Stimulated activated CD8-positive, alpha-beta memory T cell treated with anti-CD3 and anti-CD28 coated beads, Interleukin-4, amount 100 ng/mL, for 4 hours (primary cell): ENCODE measurements around the gene FAXDC2.
"Not testable (repeated sequence)": the region's sequence is repeated elsewhere in the genome, so short reads cannot be mapped to it uniquely, and the experiment has no call there.

Experiments used
- DNase-seq, 2 donors: peaks; one replicate each; pipeline ENCODE4 v3.0.0-alpha.2; 2020; ENCODE audit warnings: low read depth in 2 of 2, low spot score in 1 of 2

Gene FAXDC2

DNA sequence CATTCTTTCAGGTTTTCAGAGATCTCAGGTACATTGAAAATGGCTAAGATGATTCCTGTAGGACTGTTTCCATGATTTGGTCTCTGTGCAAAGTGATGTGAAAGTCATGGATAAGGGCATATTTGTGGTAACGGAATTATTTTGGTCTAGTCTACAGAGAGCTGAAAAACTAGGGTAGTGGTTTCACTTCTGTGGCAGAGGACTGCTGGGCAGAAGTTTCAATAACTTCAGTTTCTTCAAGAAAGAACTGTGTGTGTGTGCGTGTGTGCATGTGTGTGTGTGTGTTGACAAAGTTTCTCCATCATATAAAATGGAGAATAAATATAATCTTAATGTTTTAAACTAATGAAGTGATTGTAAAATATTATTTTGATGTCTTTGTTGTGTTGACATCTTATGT, 12.4 kb upstream of the FAXDC2 start:
- DNase-seq: no peak

GRCh38 chr5:154861946-154862345, 11.5 kb upstream of the FAXDC2 start:
- DNase-seq: no peak

DNA sequence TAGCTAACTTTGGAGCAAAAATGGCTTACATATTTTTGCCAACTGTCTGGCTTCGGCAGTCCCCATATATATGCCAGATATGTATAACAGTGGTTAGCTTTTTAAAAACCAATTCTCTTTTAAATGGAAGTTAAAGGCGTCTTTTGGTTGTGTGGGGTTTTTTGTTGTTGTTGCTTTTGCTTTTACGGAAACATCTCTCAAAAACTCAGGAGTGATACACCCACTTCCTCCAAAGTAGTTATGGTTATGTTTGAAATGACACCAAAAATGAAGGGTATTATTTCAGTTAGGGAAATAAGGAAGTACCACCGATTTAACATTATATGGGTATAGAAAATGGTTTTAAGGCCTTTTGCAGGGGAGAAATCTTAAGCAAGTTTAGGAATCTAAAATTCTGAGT, 10.4 kb upstream of the FAXDC2 start:
- DNase-seq: no peak

DNA sequence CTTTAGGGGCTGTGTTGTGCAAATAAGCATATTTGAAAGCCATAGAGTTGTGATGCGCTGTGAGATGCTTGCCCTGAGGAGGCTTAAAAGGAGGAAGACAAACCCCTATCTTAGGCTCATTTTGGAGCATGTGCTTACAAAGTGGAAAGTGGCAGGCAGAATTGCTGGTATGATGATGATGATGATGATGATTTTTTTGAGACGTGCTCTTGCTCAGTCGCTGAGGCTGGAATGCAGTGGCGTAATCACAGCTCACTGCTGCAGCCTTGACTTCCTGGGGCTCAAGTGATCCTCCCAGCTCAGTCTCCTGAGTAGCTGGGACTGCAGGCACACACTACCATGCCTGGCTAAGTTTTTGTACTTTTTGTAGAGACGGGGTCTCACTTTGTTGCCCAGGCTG, 9.7 kb upstream of the FAXDC2 start:
- DNase-seq: no peak

DNA sequence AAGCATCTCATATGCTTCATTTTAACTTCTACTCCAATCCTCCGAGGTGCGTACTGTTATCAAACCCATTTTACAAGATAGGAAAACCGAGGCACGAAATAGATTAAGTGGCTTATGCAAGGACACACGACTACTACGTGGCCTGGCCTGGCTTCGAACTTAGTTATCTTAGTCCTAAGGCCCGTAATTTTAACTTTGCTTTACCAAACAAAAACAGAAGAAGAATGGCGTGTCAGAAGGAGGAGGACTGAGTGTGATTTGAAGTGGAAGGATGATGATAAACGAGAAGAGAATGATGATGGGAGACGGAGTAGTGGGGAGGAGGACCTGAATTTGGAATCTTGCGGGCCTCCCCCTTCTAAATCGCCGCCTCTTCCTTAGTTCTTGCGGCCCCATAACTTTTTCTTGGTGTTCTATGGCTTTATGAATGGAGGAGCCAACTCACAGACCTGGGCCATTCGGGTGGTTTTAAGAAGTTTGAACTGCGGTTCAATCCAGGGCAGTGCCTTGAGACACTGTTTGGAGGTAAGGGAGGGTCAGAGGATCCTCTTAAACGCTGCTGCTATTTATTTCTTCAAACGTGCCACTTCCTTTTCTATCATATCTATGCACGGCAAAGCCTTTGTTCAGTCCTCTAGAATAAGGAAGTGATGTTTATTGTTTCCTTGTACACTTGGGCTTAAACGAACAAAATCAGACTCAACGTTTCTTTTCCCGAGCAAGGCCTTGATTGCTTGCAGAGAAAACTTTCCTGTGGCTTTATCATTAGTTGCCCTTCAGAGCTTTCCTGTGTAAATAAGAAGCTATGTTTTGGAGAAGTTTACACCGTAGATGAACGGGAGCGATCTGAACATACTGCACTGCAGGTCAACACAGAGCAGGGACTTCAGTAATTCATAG, 8.8 kb upstream of the FAXDC2 start:
- DNase-seq: no peak

- DNase-seq: peak; percentile 93 to 97
These were observed 8.0 kb upstream of the FAXDC2 start, which contains the start of gene CNOT8 for GRCh38 chr5:154858297-154858971. CNOT8 (plus strand) TSS chr5:154858627; CDS start chr5:154863279, 4,652 bp downstream.

DNA sequence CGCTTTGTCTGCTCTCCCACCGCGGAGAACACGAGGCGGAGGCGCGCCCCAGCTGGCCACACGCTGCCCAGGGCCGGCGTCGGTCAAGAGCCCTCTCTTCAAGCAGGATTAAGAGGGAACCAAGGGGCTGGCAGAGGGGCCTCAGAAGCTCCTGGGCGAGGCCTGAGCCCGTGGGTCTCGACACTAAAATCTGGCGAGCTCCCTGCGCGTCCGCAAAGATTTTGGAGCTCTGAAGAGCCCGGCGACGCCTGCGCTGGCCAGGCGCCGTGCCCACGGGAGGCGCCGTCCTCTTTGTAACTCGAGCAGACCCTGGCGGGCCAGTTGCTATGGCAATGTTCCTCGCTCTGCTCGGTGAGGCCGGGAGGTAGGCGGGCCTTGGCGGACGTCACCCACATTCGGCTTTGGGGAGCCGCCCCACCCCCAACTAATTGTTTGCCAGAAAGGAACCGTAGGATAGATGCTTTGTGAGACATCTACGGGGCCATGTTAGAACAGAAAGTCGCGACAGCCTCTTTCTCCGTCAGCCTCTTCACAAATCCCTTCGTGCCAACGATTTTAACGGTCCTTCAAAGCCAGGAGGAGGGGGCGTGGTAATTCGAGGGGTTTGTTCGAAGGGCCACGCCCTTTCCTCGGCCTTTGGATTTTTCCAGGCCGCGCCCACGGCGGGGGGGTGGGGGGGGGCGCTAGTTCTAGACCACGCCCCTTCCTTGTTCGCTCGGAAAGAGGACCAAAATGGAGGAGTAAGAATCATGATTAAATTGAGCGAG, 7.3 kb upstream of the FAXDC2 start:
- DNase-seq: peak; percentile 43 to 75

DNA sequence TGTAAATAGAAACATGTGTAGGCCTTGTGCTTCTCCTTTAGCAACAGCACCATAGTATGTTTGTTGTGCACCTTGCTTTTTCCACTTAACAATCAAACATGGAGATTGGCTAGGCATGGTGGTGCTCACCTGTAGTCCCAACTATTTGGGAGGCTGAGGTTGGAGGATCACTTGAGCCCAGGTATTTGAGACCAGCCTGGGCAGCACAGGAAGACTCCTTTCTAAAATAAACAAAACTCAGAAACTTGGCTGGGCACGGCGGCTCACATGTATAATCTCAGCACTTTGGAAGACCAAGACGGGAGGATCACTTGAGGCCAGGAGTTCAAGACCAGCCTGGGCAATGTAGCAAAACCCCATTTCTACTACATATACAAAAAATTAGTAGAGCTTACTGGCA, 948 bp upstream of the FAXDC2 start:
- DNase-seq: no peak

DNA sequence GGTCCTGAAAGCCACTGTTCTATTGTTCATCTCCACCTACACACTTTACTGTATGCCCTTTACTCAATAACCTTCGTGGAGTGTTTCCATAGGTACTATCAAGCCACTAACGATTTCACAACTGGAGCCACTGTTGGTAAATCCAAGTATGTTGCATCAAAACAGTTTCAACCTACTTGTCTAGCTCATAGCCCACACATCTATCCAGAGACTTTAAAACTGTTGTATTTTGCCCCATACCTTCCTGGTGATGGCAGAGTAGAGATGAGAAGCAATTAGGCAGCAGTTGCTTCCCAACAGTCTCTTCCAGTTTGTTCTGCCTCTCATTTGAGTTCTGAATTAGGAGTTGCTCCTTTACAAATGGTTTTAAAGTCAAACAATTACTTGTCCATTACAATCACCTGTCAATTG, 607 bp downstream of the FAXDC2 start:
- no peak for DNase-seq

GRCh38 chr5:154849264-154849785, 1.1 kb downstream of the FAXDC2 start:
- DNase-seq: no peak

DNA sequence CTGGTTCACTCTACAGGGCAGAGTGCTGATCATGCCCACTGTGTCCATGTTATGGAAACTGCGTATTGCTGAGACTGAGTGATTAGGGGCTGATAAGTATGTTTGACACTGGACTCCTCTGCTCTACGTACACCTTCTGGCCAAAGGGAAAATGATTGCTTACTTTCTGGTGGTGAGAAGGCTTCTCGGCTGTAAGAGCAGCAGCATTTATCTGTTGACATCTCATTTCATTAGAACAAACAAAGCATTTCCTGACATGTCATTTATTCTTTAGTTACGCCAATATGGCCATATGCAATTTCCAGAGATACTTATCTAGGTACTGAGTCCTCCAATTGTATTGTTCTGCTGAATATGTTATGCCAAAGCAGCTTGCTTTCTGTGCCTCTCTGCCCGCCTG, 5.6 kb downstream of the FAXDC2 start:
- no peak for DNase-seq

GRCh38 chr5:154842689-154843530, 7.5 kb downstream of the FAXDC2 start:
- DNase-seq: no peak

GRCh38 chr5:154841273-154841661, 9.1 kb downstream of the FAXDC2 start:
- DNase-seq: no peak

GRCh38 chr5:154840435-154841272, 9.7 kb downstream of the FAXDC2 start:
- no peak for DNase-seq

DNA sequence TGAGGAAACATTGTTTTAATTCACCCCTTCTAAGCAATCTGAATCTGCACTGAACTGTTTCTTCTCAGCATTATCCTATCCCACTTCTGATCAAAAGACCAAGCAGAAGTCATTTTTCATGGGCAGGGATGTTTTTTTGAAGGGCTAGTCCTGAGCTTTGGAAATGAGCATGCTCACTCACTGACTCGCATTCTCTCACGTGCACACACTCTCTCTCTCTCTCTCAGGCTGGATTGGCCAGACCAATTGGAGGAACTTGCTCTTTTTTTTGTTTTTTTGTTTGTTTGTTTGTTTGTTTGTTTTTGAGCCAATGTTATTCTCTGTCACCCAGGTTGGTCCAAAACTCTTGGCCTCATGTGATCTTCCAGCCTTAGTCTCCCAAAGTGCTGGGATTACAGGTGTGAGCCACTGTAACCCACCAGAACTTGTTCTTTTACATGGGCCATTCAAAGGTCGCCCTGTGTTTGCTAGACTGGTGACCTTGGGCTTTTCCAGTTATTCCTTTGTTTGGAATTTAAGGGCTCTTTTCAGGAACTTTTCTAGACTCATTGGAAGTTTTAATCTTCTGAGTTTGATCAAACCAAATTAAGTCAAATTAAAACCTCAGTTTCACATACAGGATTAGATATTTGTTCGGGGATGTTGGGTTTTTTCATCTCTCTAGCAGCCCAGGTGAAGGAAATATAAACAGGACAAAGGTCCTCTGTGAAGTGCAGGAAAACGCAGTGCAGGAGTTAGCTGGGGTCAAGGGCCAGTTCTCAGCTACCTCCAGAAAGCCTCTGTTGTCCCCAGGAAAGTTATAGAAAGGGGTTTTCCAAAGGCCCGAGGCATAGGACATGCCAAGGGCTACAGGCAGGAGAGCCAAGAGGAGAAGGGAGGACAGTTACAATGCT, 13.1 kb downstream of the FAXDC2 start:
- DNase-seq: no peak

- no peak for DNase-seq
These were observed 14.2 kb downstream of the FAXDC2 start for GRCh38 chr5:154836225-154836624.

DNA sequence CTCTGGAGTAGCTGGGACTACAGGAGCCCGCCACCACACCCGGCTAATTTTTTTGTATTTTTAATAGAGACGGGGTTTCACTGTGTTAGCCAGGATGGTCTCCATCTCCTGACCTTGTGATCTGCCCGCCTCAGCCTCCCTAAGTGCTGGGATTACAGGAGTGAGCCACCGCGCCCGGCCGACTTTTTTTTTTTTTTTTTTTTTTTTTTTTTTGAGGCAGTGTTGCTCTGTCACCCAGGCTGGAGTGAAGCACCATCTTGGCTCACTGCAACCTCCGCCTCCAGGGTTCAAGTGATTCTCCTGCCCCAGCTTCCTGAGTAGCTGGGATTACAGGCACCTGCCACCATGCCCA, 14.7 kb downstream of the FAXDC2 start:
- DNase-seq: not testable (repeated sequence)

DNA sequence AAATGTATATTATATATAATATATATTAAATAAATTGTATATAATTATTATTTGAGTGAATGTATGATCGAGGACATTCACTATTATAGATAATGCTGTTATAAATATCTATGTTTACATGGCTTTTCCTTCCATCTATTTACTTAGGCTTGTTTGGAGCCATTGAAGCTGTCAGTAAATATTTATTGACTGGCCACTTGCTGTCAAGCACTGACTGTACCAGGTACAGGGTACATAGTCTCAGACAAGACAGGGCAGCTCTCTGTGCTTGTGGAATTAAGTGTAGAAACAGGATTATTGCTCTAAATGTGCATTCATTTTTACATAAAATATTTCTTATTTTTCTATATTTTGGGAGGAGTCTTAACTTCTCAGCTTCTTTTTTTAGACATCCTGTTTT, 16.4 kb downstream of the FAXDC2 start:
- no peak for DNase-seq

DNA sequence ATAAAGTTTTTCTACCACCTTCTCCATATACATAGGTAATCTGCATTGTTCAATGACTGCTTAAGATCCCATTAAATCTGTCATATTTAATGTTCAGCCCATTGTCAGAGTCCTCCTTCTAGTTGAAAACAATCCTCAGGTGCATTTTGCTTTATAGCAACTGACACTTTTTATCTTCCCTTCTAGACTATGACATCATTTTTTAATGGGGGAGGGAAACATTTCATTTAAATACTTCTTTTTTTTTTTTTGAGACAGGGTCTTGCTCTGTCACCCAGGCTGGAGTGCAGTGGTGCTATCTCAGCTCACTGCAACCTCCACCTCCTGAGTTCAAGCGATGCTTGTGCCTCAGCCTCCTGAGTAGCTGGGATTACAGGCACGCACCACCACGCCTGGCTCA, 17.6 kb downstream of the FAXDC2 start:
- DNase-seq: not testable (repeated sequence)
